ENCODE measurements around the gene AGMAT. TPM values are rescaled to one million over a fixed set of nuclear protein-coding genes. Genes with fewer than 3 reads are reported as not detected.

The AGMAT gene
- total and polyA plus RNA-seq, 9 of the 15 experiments (the other 6 are each of a cell fraction or from before 2014, with no cell fraction given): not detected

DNA sequence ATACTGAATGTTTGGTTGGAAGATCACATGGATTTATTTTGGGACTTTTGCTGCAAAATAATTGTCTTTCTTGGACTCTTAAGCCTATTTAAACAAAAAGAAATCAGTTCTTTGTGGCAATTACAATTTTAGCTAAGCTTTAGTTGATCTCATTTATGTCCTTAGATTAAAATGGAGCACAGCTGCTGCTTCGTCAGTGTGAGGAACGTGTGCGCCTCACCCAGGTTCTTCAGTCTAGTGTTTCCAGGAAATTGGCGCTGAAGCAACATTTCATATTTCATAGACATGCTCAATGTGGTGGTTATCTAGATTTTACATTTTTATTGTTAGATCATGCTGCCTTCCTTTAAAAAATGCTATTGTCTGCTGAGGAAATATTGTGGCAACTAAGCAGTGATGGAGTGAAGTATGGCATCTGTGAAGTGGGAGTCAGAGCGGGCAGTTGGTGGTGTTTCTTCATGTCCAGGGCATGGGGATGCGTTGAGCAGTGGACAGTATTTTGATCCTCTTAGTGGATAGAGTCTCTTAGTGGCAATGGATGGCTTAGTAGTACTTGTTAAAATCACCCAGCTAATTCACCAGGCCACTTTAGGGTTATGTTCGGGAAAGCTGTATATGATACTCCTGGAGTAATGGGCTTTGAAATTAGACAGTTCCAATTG, 38.0 kb upstream of the AGMAT start (continued):
- TF ChIP-seq, protein P1, sequence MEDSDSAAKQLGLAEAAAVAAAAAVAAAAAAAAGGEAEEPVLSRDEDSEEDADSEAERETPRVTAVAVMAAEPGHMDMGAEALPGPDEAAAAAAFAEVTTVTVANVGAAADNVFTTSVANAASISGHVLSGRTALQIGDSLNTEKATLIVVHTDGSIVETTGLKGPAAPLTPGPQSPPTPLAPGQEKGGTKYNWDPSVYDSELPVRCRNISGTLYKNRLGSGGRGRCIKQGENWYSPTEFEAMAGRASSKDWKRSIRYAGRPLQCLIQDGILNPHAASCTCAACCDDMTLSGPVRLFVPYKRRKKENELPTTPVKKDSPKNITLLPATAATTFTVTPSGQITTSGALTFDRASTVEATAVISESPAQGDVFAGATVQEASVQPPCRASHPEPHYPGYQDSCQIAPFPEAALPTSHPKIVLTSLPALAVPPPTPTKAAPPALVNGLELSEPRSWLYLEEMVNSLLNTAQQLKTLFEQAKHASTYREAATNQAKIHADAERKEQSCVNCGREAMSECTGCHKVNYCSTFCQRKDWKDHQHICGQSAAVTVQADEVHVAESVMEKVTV (CRISPR knock-in tag; IDR thresholded peaks at IDR 0.05): no peak
- TF ChIP-seq HDAC8 (tag; IDR thresholded peaks at IDR 0.05) (no peak), TFAM (CRISPR knock-in tag; conservative IDR thresholded peaks at IDR 0.05) (no peak), PHF20 (IDR thresholded peaks at IDR 0.05; ENCODE audit: partially characterized antibody) (no peak), ARID1B (IDR thresholded peaks at IDR 0.05) (peak; percentile 7; the same call in 1 of the 2 replicates), NRF1 (conservative IDR thresholded peaks at IDR 0.05 in 1 of 2, IDR thresholded peaks at IDR 0.05 in 1 of 2) (0 out of 4 replicates have a peak, but pooled peaks of 1 of the 2 experiments have one; percentile 11), ZBTB7A (IDR thresholded peaks at IDR 0.05; ENCODE audit: borderline replicate concordance, control insufficient read depth, low read depth, low read length) (no peak), ZNF589 (CRISPR knock-in tag; IDR thresholded peaks at IDR 0.05; ENCODE audit: low read depth) (0 out of 2 replicates have a peak, but pooled peaks have one; percentile 27), BHLHE40 (IDR thresholded peaks at IDR 0.05; ENCODE audit: low read length) (peak; percentile 18; the same call in 1 of the 2 replicates), NR4A1 (CRISPR knock-in tag; IDR thresholded peaks at IDR 0.05) (no peak), NR4A1 (tag; IDR thresholded peaks at IDR 0.05) (no peak)
- TF ChIP-seq, protein P2, sequence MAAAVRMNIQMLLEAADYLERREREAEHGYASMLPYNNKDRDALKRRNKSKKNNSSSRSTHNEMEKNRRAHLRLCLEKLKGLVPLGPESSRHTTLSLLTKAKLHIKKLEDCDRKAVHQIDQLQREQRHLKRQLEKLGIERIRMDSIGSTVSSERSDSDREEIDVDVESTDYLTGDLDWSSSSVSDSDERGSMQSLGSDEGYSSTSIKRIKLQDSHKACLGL (CRISPR knock-in tag; IDR thresholded peaks at IDR 0.05; ENCODE audit: borderline replicate concordance, poor library complexity, severe bottlenecking): no peak
- TF ChIP-seq, protein P3, sequence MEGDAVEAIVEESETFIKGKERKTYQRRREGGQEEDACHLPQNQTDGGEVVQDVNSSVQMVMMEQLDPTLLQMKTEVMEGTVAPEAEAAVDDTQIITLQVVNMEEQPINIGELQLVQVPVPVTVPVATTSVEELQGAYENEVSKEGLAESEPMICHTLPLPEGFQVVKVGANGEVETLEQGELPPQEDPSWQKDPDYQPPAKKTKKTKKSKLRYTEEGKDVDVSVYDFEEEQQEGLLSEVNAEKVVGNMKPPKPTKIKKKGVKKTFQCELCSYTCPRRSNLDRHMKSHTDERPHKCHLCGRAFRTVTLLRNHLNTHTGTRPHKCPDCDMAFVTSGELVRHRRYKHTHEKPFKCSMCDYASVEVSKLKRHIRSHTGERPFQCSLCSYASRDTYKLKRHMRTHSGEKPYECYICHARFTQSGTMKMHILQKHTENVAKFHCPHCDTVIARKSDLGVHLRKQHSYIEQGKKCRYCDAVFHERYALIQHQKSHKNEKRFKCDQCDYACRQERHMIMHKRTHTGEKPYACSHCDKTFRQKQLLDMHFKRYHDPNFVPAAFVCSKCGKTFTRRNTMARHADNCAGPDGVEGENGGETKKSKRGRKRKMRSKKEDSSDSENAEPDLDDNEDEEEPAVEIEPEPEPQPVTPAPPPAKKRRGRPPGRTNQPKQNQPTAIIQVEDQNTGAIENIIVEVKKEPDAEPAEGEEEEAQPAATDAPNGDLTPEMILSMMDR (IDR thresholded peaks at IDR 0.05 in 2 of 3, conservative IDR thresholded peaks at IDR 0.05 in 1 of 3; ENCODE audit: insufficient read depth in 2 of 3, low read depth in 1 of 3, low read length in 3 of 3): peak in 2 of 3 experiments; percentile 4 to 31; a peak in 2 of 6 replicates

Measured in K562 (cell line).